Activated CD8-positive, alpha-beta memory T cell treated with anti-CD3 and anti-CD28 coated beads, Interleukin-2, amount 10 ng/mL, durations not matched to agents 7 days and 5 days (primary cell): Measurements from ENCODE around the gene UBE2L3. TPM values are rescaled to one million over a fixed set of nuclear protein-coding genes. Genes with fewer than 3 reads are reported as not detected.
A peak's percentile ranks its signal among the peaks of the same experiment; 100 is the strongest.
"Not testable (repeated sequence)": the region's sequence is repeated elsewhere in the genome, so short reads cannot be mapped to it uniquely, and the experiment has no call there.

Experiments used
- ATAC-seq: fragments of 150-1000 bp; cut with Tn5 transposase; one replicate; pipeline ENCODE4 v1.10.0; 2021; ENCODE audit warnings: moderate library complexity
- CTCF ChIA-PET: fragments of 350-600 bp; sonication (Branson Sonifier 250); formaldehyde crosslinking; loops from one replicate; lab custom pipeline; 2021; ENCODE audit warnings: antibody characterized with exemption; lab: Charles Lee
- DNase-seq: peaks from one replicate; pipeline ENCODE4 v3.0.0-alpha.2; 2020
- H3K27ac Mint-ChIP-seq: one replicate; pipeline ENCODE4 v1.8.0; 2021; ENCODE audit warnings: mild to moderate bottlenecking, mixed read lengths
- H3K27me3 Mint-ChIP-seq: one replicate; pipeline ENCODE4 v1.8.0; 2021; ENCODE audit warnings: mixed read lengths
- H3K36me3 Mint-ChIP-seq: one replicate; pipeline ENCODE4 v1.8.0; 2021; ENCODE audit warnings: mild to moderate bottlenecking, mixed read lengths
- H3K4me1 Mint-ChIP-seq: one replicate; pipeline ENCODE4 v1.8.0; 2021; ENCODE audit warnings: mixed read lengths
- H3K4me3 Mint-ChIP-seq: one replicate; pipeline ENCODE4 v1.8.0; 2021; ENCODE audit warnings: mild to moderate bottlenecking, moderate library complexity, mixed read lengths
- H3K9me3 Mint-ChIP-seq: one replicate; pipeline ENCODE4 v1.8.0; 2022; ENCODE audit warnings: low read depth, mixed read lengths
- total RNA-seq, 2 experiments: library from RNA; stranded (reverse); gene quantifications; one replicate each; pipeline ENCODE4 v1.2.3, GENCODE V29; 2021

The UBE2L3 gene
- total RNA-seq, 2 experiments from 2014 or later, result 57.3 to 67.8 TPM

DNA sequence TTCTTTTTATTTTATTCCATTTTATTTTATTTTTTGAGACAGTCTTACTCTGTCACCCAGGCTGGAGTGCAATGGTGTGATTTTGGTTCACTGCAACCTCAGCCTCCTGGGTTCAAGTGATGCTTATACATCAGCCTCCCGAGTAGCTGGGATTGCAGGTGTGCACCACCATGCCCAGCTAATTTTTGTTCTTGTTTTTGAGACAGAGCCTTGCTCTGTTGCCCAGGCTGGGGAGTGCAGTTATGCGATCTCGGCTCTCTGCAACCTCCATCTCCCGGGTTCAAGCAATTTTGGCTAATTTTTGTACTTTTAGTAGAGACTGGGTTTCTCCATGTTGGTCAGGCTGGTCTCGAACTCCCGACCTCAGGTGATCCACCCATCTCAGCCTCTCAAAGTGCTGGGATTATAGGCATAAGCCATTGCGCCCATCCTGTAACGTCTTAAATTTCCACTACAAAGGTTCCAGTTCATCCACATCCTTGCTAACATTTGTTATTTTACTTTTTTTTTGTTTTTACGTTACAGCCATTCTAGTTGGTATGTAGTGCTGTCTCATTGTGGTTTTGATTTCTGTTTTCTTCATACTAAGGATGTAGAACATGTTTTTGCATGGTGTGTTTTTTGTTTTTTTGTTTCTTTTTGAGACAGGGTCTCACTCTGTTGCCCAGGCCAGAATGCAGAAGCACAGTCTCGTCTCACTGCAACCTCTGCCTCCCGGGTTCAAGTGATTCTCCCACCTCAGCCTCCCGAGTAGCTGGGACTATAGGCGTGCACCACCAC, 29.0 kb downstream of the UBE2L3 start:
- ATAC-seq, H3K27me3 Mint-ChIP-seq, H3K27ac Mint-ChIP-seq, H3K9me3 Mint-ChIP-seq, H3K4me3 Mint-ChIP-seq, DNase-seq: not testable (repeated sequence)
- Mint-ChIP-seq H3K36me3 (peaks cover 50% of the 10 kb centered on the region), H3K4me1 (peaks cover 30% of the 10 kb centered on the region)
- CTCF ChIA-PET, result interaction anchor here (1.0 to 1.2 kb wide), 2 partner anchors 33 to 50 kb away, joined by 3 to 5 read pairs; partner anchors contain the start of gene YDJC

DNA sequence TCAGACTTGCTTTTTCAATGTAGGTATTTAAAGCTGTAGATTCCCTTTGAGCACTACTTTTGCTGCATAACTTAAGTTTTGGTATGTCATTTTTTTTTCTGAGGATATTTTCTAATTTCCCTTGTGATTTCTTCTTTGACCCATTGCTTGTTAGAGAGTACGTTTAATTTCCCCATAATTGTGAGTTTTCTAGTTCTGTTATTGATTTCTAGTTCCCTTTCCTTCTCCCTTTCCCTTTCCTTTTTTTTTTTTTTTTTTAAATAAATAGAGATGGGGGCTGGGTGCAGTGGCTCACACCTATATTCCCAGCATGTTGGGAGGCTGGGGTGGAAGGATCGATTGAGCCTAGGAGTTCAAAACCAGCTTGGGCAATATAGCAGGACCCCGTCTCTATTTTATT, 30.8 kb downstream of the UBE2L3 start:
- no peak for DNase-seq
- no peak overlapping the region for H3K4me3 Mint-ChIP-seq
- peaks cover 30% of the 10 kb centered on the region for H3K4me1 Mint-ChIP-seq
- ATAC-seq, result no peak
- peaks cover 45% of the 10 kb centered on the region for H3K36me3 Mint-ChIP-seq
- CTCF ChIA-PET, result interaction anchor here (0.9 to 1.3 kb wide), 2 partner anchors 9 to 44 kb away, joined by 3 to 4 read pairs; no protein-coding TSS in a partner anchor
- no peaks in the 10 kb centered on the region for H3K9me3 Mint-ChIP-seq
- H3K27ac Mint-ChIP-seq, result no peak overlapping the region
- H3K27me3 Mint-ChIP-seq, result no peaks in the 10 kb centered on the region

DNA sequence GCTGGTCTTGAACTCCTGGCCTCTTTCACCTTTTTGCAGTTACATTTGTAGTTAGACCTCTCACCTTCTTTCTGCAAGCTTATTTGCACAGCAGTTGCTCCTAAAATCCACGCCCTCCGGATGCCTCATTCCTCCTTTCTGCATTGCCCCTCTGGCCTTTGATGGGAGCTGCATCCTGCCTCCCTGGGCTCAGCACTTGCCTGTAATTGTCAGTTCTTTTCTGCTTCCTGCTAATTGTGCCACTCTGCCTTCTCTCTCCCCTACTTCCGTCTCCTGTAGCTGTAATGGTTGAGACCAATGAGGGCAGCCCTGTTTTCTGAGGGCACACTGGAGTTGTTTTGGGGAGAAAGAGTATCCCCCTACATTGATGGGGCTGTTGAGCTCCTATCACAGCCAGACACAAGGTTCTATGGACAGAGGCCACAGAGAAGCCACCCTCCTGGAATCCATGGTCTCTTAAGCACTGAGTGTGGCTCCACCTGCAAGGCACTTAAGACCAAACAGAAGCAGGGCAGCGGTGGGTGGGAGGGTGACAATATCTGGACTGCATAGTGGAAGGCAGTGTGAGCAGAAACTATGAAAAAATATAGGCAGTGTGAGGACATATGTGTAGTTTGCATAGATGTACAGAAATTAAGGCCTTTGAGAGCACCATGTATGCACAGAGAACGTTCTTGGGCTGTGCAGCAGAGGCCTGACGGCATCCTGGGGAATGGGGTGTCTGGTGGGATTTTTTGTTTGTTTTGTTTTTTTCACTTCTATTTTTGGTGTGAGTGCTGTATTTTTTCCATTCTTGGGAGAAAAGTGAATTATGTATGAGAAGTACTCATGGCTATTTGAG, 31.8 kb downstream of the UBE2L3 start:
- Mint-ChIP-seq H3K27ac (peak overlapping the region; percentile 4), H3K36me3 (peaks cover 35% of the 10 kb centered on the region)
- DNase-seq, result no peak

DNA sequence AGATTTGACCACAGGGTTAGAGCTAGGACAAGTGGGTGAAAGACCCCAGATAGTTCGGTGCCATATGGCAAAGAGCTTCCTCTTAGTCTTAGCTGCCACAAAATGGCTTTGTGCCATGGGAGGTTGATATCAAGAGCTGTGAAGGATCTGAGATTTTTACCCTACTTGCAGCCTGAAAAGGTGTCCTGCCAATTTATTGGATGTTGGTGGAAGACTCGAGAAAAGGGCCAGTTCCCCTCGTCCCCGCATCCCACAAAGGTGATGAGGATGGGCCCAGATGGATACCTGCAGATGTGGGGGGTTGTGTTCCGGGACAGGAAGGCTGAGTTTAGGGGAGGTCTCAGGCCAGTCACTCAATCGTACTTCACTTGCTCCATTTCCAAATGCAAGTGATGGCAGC, 35.1 kb downstream of the UBE2L3 start:
- ATAC-seq (no peak), DNase-seq (no peak)
- Mint-ChIP-seq H3K36me3 (peaks cover 11% of the 10 kb centered on the region), H3K27ac (no peak overlapping the region), H3K4me1 (peaks cover 34% of the 10 kb centered on the region), H3K4me3 (no peak overlapping the region), H3K27me3 (no peaks in the 10 kb centered on the region), H3K9me3 (no peaks in the 10 kb centered on the region)
- CTCF ChIA-PET, result interaction anchor here (1.0 to 1.4 kb wide), 2 partner anchors 8 to 11 kb away, joined by 3 read pairs; no protein-coding TSS in a partner anchor

More for the DNA sequence above, 31.8 kb downstream of the UBE2L3 start:
- H3K9me3 Mint-ChIP-seq, result no peaks in the 10 kb centered on the region
- peaks cover 21% of the 10 kb centered on the region for H3K4me1 Mint-ChIP-seq
- H3K4me3 Mint-ChIP-seq, result no peak overlapping the region
- H3K27me3 Mint-ChIP-seq, result no peaks in the 10 kb centered on the region
- CTCF ChIA-PET, result interaction anchor here (1.3 kb wide), 1 partner anchor 43 kb away, joined by 3 read pairs; no protein-coding TSS in a partner anchor
- ATAC-seq, result no peak

DNA sequence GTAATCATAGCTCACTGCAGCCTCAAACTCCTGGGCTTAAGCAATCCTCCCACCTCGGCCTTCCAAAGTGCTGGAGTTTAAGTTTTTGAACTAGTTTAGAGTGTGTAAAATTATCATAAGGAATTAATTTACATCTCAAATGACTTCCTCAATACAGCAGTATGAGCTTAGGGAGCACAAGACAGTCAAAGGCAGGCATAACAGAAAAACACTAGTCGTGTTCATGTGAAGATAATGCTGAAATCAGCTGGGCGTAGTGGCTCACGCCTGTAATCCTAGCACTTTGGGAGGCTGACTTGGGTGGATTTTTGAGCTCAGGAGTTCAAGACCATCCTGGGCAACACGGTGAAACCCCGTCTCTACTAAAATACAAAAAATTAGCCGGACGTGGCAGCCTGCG, 36.5 kb downstream of the UBE2L3 start:
- CTCF ChIA-PET, result interaction anchor here (0.7 to 1.8 kb wide), 4 partner anchors 12 to 714 kb away, joined by 3 to 6 read pairs (median 4); partner anchors contain the start of gene YDJC
- ATAC-seq (no peak), DNase-seq (no peak)
- Mint-ChIP-seq H3K27me3 (no peaks in the 10 kb centered on the region), H3K4me3 (no peak overlapping the region), H3K9me3 (no peaks in the 10 kb centered on the region), H3K27ac (no peak overlapping the region), H3K36me3 (peaks cover 7% of the 10 kb centered on the region), H3K4me1 (peaks cover 26% of the 10 kb centered on the region)

DNA sequence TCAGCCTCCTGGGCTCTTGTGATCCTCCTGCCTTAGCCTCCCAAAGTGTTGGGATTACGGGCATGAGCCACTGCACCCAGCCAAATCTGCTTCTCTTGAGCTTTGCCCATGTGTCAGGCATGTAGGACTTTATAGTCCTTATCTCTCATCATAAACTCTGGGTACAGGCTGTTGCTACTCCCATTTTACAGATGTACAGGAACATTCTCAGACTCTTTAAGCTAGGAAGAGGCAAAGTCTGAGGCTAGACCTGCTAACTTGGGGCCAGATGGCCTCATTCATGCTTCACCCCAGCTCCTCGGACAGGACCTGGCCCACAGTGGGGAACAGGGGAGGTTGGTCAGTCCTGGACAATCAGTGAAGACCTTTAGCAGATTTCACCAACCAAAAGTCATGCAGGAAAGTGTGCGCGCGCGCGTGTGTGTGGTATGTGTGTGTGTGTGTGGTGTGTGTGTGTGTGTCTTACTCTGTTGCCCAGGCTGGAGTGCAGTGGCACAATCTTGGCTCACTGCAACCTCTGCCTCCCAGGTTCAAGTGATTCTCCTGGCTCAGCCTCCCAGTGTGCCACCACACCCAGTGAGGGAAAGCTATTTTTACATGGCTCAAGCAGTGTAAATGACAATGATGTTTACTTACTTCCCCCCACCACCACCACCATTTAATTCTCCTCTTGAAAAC, 38.5 kb downstream of the UBE2L3 start:
- CTCF ChIA-PET, result interaction anchor here (1.2 to 1.5 kb wide), 3 partner anchors 11 to 41 kb away, joined by 3 to 4 read pairs (median 3); no protein-coding TSS in a partner anchor
- Mint-ChIP-seq H3K4me3 (no peak overlapping the region), H3K27me3 (no peaks in the 10 kb centered on the region), H3K9me3 (no peaks in the 10 kb centered on the region), H3K27ac (no peak overlapping the region), H3K4me1 (peaks cover 25% of the 10 kb centered on the region), H3K36me3 (peaks cover 8% of the 10 kb centered on the region)
- DNase-seq (no peak), ATAC-seq (no peak)

DNA sequence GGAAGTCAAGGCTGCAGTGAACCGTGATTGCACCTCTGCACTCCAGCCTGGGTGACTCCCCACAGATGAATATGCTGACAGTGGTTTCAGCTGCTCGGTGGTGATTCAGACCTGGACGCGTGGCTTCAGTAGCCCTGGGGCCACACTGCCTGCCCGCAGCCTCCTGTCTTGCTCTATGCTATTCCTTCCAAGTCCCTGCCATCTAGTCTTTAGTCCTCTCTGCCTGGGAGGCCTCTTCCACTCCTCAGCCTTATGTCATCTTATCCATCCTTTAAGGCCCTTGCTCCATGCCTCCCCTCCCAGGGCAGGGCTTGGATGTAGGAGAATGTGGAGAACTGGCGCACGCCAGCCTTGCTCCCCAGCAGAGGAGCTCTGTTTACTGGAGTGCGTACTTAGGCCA, 39.3 kb downstream of the UBE2L3 start:
- DNase-seq (no peak), ATAC-seq (no peak)
- Mint-ChIP-seq H3K27ac (no peak overlapping the region), H3K36me3 (peaks cover 14% of the 10 kb centered on the region), H3K9me3 (no peaks in the 10 kb centered on the region), H3K4me1 (peaks cover 25% of the 10 kb centered on the region), H3K4me3 (no peak overlapping the region), H3K27me3 (no peaks in the 10 kb centered on the region)
- CTCF ChIA-PET, result interaction anchor here (0.8 to 1.7 kb wide), 5 partner anchors 9 to 40 kb away, joined by 3 to 7 read pairs (median 4); partner anchors contain the start of gene SDF2L1

DNA sequence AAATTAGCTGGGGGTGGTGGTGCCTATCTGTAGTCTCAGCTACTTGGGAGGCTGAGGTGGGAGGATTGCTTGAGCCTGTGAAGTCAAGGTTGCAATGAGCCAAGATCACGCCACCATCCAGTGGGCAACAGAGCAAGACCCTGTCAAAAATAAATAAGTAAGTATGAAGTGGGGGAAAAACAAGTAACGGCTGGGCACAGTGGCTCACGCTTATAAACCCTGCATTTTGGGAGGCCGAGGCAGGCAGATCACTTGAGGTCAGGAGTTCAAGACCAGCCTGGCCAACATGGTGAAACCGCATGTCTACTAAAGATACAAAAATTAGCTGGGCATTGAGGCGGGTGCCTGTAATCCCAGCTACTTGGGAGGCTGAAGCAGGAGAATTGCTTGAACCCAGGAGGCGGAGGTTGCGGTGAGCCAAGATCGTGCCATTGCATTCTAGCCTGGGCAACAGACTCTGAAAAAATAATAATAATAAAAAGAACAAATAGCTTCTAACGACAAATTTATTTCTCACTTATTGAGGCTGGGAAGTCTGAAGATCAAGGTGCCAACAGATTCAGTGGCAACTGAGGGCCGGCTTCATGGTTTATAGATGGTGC, 42.1 kb downstream of the UBE2L3 start:
- H3K4me3 Mint-ChIP-seq, H3K9me3 Mint-ChIP-seq, H3K27ac Mint-ChIP-seq, H3K27me3 Mint-ChIP-seq, DNase-seq, ATAC-seq: not testable (repeated sequence)
- Mint-ChIP-seq H3K36me3 (peaks cover 28% of the 10 kb centered on the region), H3K4me1 (peaks cover 19% of the 10 kb centered on the region)
- CTCF ChIA-PET, result interaction anchor here (1.6 to 1.7 kb wide), 2 partner anchors 8 to 20 kb away, joined by 3 to 6 read pairs; partner anchors contain the start of gene YDJC

GRCh38 chr22:21611210-21611977, 43.9 kb downstream of the UBE2L3 start:
- Mint-ChIP-seq H3K4me3 (no peak overlapping the region), H3K36me3 (peaks cover 32% of the 10 kb centered on the region), H3K27ac (no peak overlapping the region), H3K27me3 (no peaks in the 10 kb centered on the region), H3K9me3 (no peaks in the 10 kb centered on the region), H3K4me1 (peaks cover 11% of the 10 kb centered on the region)
- no peak for DNase-seq
- CTCF ChIA-PET, result interaction anchor here (1.1 to 1.7 kb wide), 2 partner anchors 18 to 35 kb away, joined by 3 to 6 read pairs; partner anchors contain the start of gene YDJC
- no peak for ATAC-seq

- H3K4me1 Mint-ChIP-seq, result peaks cover 4% of the 10 kb centered on the region
- H3K9me3 Mint-ChIP-seq, result no peaks in the 10 kb centered on the region
- CTCF ChIA-PET, result interaction anchor here (1.2 to 2.9 kb wide), 4 partner anchors 10 to 29 kb away, joined by 3 to 9 read pairs (median 4); partner anchors contain the start of gene SDF2L1
- DNase-seq, result no peak
- H3K36me3 Mint-ChIP-seq, result peaks cover 32% of the 10 kb centered on the region
- H3K27ac Mint-ChIP-seq, result no peak overlapping the region
- H3K27me3 Mint-ChIP-seq, result no peaks in the 10 kb centered on the region
- no peak overlapping the region for H3K4me3 Mint-ChIP-seq
- no peak for ATAC-seq
Measured at GRCh38 chr22:21612858-21613257, 45.3 kb downstream of the UBE2L3 start.

DNA sequence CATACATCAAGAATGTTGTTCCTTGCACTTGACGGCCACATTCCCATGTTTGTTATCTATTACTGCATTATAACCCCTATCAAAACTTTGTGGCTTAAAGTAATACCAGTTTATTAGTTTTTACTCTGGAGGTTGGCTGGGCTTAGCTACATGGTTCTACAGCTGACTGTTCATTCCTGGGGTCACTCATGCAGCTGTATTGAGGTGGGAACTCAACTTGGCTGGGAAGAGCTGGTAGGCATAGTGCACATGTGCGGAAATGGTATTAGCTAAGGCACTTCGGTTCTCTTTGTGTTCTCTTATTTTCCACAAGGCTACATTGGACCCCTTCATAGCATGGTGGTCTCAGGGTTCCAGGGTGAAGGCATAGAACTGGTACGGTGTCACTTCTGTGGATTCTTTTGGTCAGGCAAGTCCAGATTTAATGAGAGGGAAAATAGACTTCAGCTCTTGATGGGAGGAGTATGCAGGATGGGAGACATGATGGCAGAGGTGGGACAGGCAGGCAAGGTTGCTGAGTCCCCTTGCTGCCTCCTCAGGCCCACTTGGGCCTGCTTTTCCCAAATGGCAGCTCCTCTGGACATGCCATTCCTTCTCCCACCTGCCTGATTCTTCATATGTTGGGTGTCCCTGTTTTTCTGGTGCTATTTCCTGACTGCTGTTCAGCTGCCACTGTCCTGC, 46.2 kb downstream of the UBE2L3 start:
- H3K9me3 Mint-ChIP-seq, result no peaks in the 10 kb centered on the region
- no peak overlapping the region for H3K27ac Mint-ChIP-seq
- H3K4me3 Mint-ChIP-seq, result no peak overlapping the region
- no peaks in the 10 kb centered on the region for H3K27me3 Mint-ChIP-seq
- H3K4me1 Mint-ChIP-seq, result peaks cover 4% of the 10 kb centered on the region
- DNase-seq, result no peak
- ATAC-seq, result no peak
- peaks cover 32% of the 10 kb centered on the region for H3K36me3 Mint-ChIP-seq
- CTCF ChIA-PET, result interaction anchor here (1.2 to 2.9 kb wide), 5 partner anchors 9 to 28 kb away, joined by 3 to 9 read pairs (median 4); partner anchors contain the start of gene SDF2L1
